HepG2 (cell line): Measurements from ENCODE around the gene ABO. TPM values are rescaled to one million over a fixed set of nuclear protein-coding genes. Genes with fewer than 3 reads are reported as not detected.

Experiments
- ATAC-seq: fragments of 200-7000 bp; cut with Tn5 transposase; 3 replicates; pipeline ENCODE4 v1.9.1; 2020; ENCODE audit warnings: mild to moderate bottlenecking, moderate library complexity
- BruUV-seq: library from RNA; stranded (reverse); fragments of 400-500 nt; replicated peaks from 2 replicates; lab custom pipeline; 2021; lab: Mats Ljungman, UMichigan
- CTCF ChIA-PET: fragments of 300-600 bp; formaldehyde crosslinking; extraction: SDS; loops from one replicate; lab custom pipeline; 2021; ENCODE audit warnings: low total read pairs, inconsistent platforms, low intra/inter-chr PET ratio; lab: Yijun Ruan, JAX
- POLR2A ChIA-PET: fragments of 350-600 bp; sonication (Branson Sonifier 250); formaldehyde crosslinking; loops from one replicate; lab custom pipeline; 2020; ENCODE audit warnings: antibody characterized with exemption, inconsistent platforms; lab: Yijun Ruan, JAX
- DNase-seq: peaks from one replicate; pipeline ENCODE4 v3.0.0-alpha.2; 2015; ENCODE audit warnings: low spot score
- FAIRE-seq: peaks from 3 replicates; lab custom pipeline; 2011; peaks lifted over from hg19 to GRCh38; lab: Jason Lieb, UNC
- H2AFZ ChIP-seq: one replicate; pipeline ENCODE4 v1.6.1; 2011; ENCODE audit warnings: low read length, inconsistent platforms
- H3K27ac ChIP-seq: fragments of 300-600 bp; 3 replicates; pipeline ENCODE4 v1.8.0; 2011; ENCODE audit warnings: mixed run types, mild to moderate bottlenecking, mixed read lengths, low read length, inconsistent platforms; ENCODE audit not compliant: insufficient read depth; ENCODE audit errors: extremely low read length
- H3K27me3 ChIP-seq, 2 experiments: fragments of 200-600 bp in 1 of 2; 2 replicates in 1 of 2; 3 replicates in 1 of 2; pipeline versions ENCODE4 v1.6.0 to v1.8.0; 2011; ENCODE audit warnings: low read length in 2 of 2, mild to moderate bottlenecking in 2 of 2, moderate library complexity in 2 of 2, inconsistent platforms in 1 of 2; ENCODE audit not compliant: insufficient read depth in 2 of 2, control insufficient read depth in 1 of 2
- H3K36me3 ChIP-seq, 2 experiments: fragments of 200-600 bp in 1 of 2; replicated peaks in 1 of 2; 2 replicates in 1 of 2; 3 replicates in 1 of 2; pipeline versions ENCODE4 v1.5.1 to v1.8.0; 2011; ENCODE audit warnings: low read length in 2 of 2, inconsistent platforms in 1 of 2; ENCODE audit not compliant: insufficient read depth in 2 of 2, control insufficient read depth in 1 of 2
- H3K4me1 ChIP-seq: 2 replicates; pipeline ENCODE4 v1.5.1; 2012; ENCODE audit warnings: low read length, inconsistent platforms; ENCODE audit not compliant: insufficient read depth
- H3K4me2 ChIP-seq: 2 replicates; pipeline ENCODE4 v1.6.0; 2011; ENCODE audit warnings: low read depth, low read length, inconsistent platforms
- H3K4me3 ChIP-seq, 3 experiments: fragments of 200-600 bp in 1 of 3; sonication (generic), shearing (Covaris generic) in 1 of 3; replicated peaks in 1 of 3; 2 replicates each; pipeline ENCODE4 v1.5.1; 2011 to 2016; ENCODE audit warnings: low read length in 3 of 3, inconsistent platforms in 2 of 3, low read depth in 2 of 3, mild to moderate bottlenecking in 2 of 3, control low read depth in 1 of 3, mixed read lengths in 1 of 3; ENCODE audit not compliant: insufficient read depth in 1 of 3
- H3K79me2 ChIP-seq: one replicate; pipeline ENCODE4 v1.6.1; 2011; ENCODE audit warnings: low read length, inconsistent platforms; ENCODE audit not compliant: insufficient read depth
- H3K9ac ChIP-seq: 2 replicates; pipeline ENCODE4 v1.6.0; 2011; ENCODE audit warnings: mild to moderate bottlenecking, low read depth, low read length, inconsistent platforms; ENCODE audit not compliant: insufficient read depth
- H3K9me3 ChIP-seq: 2 replicates; pipeline ENCODE4 v1.5.1; 2012; ENCODE audit warnings: mild to moderate bottlenecking, low read length
- H4K20me1 ChIP-seq: 2 replicates; pipeline ENCODE4 v1.6.0; 2011; ENCODE audit warnings: inconsistent platforms, mild to moderate bottlenecking, low read length, moderate library complexity; ENCODE audit not compliant: insufficient read depth
- ATAD3A ChIP-seq: sonication (generic); formaldehyde crosslinking; IDR thresholded peaks from 2 replicates; pipeline ENCODE4 v1.4.0; 2020; ENCODE audit warnings: missing genetic modification reagents
- JUNB ChIP-seq: sonication (generic); formaldehyde crosslinking; IDR thresholded peaks from 2 replicates; pipeline ENCODE4 v1.8.0; 2022; ENCODE audit warnings: missing genetic modification reagents, mild to moderate bottlenecking, borderline replicate concordance
- MNT ChIP-seq: fragments of 450-650 bp; IDR thresholded peaks from 2 replicates; pipeline ENCODE4 v1.6.1; 2016
- ZNF317 ChIP-seq: sonication (generic); formaldehyde crosslinking; IDR thresholded peaks from 2 replicates; pipeline ENCODE4 v1.5.0; 2020; ENCODE audit warnings: mild to moderate bottlenecking, missing genetic modification reagents
- ZNF547 ChIP-seq: sonication (generic); formaldehyde crosslinking; IDR thresholded peaks from 2 replicates; pipeline ENCODE4 v1.5.1; 2020; ENCODE audit warnings: mild to moderate bottlenecking, missing genetic modification reagents
- WGBS: methylation state at CpG from one replicate; pipeline ENCODE4 v1.1.6; 2017; ENCODE audit warnings: low lambda C conversion rate; 5-methylcytosine and 5-hydroxymethylcytosine counted together
- in situ Hi-C: cut with HindIII; loops from 2 replicates; pipeline ENCODE4 v1.10.0; 2017; ENCODE audit warnings: low pct_unique_long_range_greater_than_20kb; ENCODE audit not compliant: extremely low pct_ligation_motif_present
- intact Hi-C: fragments of 100-400 bp; cut with micrococcal nuclease; formaldehyde crosslinking; loops from one replicate; pipeline ENCODE4 v1.10.0; 2022; ENCODE audit not compliant: unreplicated experiment
- polyA plus RNA-seq, 8 experiments: library from polyadenylated mRNA; depleted of rRNA in 3 of 8; stranded (reverse) in 7 of 8; unstranded in 1 of 8; fragments of >200 nt; fragmentation: Illumina TruSeq in 4 of 8; extraction: Trizol in 4 of 8; gene quantifications; 2 replicates each; pipeline versions ENCODE4 v1.2.1 to v1.2.3, GENCODE V29; 2011 to 2016; ENCODE audit warnings: low read depth in 4 of 8, missing spikeins in 1 of 8, mixed read lengths in 1 of 8; ENCODE audit not compliant: insufficient read depth in 1 of 8
- total RNA-seq, 5 experiments: library from RNA; depleted of rRNA; stranded (reverse); fragments of >200 nt; fragmentation: Illumina TruSeq; extraction: Trizol; gene quantifications; 2 replicates each; pipeline ENCODE4 v1.2.3, GENCODE V29; 2016; ENCODE audit warnings: low read depth in 1 of 5

ABO gene
- total and polyA plus RNA-seq, 2 of the 13 experiments (the other 11 are each of a cell fraction or from before 2014, with no cell fraction given): not detected

DNA sequence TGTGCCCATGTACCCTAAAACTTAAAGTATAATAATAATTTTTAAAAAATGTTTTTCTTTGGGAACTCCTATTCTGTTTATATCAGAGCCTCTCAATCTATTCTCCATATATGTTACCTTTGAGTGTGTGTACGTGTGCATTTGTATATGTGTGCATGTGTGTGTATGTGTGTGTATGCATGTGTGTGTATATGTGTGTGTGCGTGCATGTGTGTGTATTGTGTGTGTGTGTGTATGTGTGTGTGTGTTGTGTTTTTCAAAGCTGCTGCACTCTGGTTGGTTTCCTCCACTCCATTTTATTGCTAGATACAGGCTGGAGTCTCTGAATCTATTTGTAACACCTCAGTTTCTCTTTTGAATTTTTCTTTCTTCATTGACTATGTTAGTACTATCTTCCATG is 41.0 kb upstream of the ABO start:
- WGBS: 37% methylated on average over 2 of the region's 2 CpGs
- no peak for FAIRE-seq
- no peaks in the 10 kb centered on the region for H3K9me3 ChIP-seq
- 0 out of 5 replicates have a peak, but pooled peaks cover 0 to 2% of the 10 kb centered on the region in 2 experiments for H3K27me3 ChIP-seq
- intact Hi-C loops: no loop called here
- H3K4me1 ChIP-seq: no peaks in the 10 kb centered on the region
- no peak for DNase-seq
- in situ Hi-C loops: no loop called here
- H2AFZ ChIP-seq: no peak overlapping the region
- H3K36me3 ChIP-seq: no peaks in the 10 kb centered on the region
- H3K4me2 ChIP-seq: no peak overlapping the region
- no peak overlapping the region for H3K27ac ChIP-seq
- H3K4me3 ChIP-seq: no peak overlapping the region
- POLR2A ChIA-PET: no interaction called here
- H3K9ac ChIP-seq: no peak overlapping the region
- H4K20me1 ChIP-seq: no peaks in the 10 kb centered on the region
- no TSS peak for BruUV-seq
- TF ChIP-seq JUNB (CRISPR knock-in tag) (no peak), ATAD3A (CRISPR knock-in tag) (no peak), MNT (0 out of 2 replicates have a peak, but pooled peaks have one; percentile 15)
- no peak for ATAC-seq
- no peaks in the 10 kb centered on the region for H3K79me2 ChIP-seq
- CTCF ChIA-PET: no interaction called here

- CTCF ChIA-PET: no interaction called here
- H4K20me1 ChIP-seq: no peaks in the 10 kb centered on the region
- WGBS: 44% methylated on average over 6 of the region's 6 CpGs
These were observed 34.6 kb upstream of the ABO start for GRCh38 chr9:133309608-133310007.

More at GRCh38 chr9:133309608-133310007, 34.6 kb upstream of the ABO start:
- H2AFZ ChIP-seq: no peak overlapping the region
- no peak overlapping the region for H3K27ac ChIP-seq
- in situ Hi-C loops: no loop called here
- H3K27me3 ChIP-seq: peaks cover 0 to 14% of the 10 kb centered on the region in 2 experiments; a peak in 2 of 5 replicates
- no peaks in the 10 kb centered on the region for H3K79me2 ChIP-seq
- FAIRE-seq (no peak), ATAC-seq (no peak), DNase-seq (no peak)
- H3K4me1 ChIP-seq: no peaks in the 10 kb centered on the region
- intact Hi-C loops: no loop called here
- H3K4me3 ChIP-seq: no peak overlapping the region
- H3K9ac ChIP-seq: no peak overlapping the region
- TF ChIP-seq ZNF547 (no peak), ZNF317 (CRISPR knock-in tag) (peak; percentile 97)
- TF ChIP-seq, all 625 proteins: peak for 1
- Histone ChIP-seq H3K36me3 (no peaks in the 10 kb centered on the region), H3K4me2 (no peak overlapping the region), H3K9me3 (no peaks in the 10 kb centered on the region)
- BruUV-seq: no TSS peak
- POLR2A ChIA-PET: no interaction called here
